ENCODE results near the gene CCL18.

The CCL18 gene

GRCh38 chr17:36055921-36056520, 8.1 kb upstream of the CCL18 start:
- no peak overlapping the region for H3K27ac ChIP-seq
- no peak overlapping the region for H3K4me3 ChIP-seq

GRCh38 chr17:36057911-36058310, 6.2 kb upstream of the CCL18 start:
- H3K27ac ChIP-seq = no peak overlapping the region
- no peak overlapping the region for H3K4me3 ChIP-seq
- TF ChIP-seq CTCF (IDR thresholded peaks at IDR 0.05) = no peak
- DNase-seq (ENCODE audit: low spot score) = no peak

More at GRCh38 chr17:36055921-36056520, 8.1 kb upstream of the CCL18 start:
- DNase-seq (ENCODE audit: low spot score) = no peak
- no peak for TF ChIP-seq CTCF (IDR thresholded peaks at IDR 0.05)

DNA sequence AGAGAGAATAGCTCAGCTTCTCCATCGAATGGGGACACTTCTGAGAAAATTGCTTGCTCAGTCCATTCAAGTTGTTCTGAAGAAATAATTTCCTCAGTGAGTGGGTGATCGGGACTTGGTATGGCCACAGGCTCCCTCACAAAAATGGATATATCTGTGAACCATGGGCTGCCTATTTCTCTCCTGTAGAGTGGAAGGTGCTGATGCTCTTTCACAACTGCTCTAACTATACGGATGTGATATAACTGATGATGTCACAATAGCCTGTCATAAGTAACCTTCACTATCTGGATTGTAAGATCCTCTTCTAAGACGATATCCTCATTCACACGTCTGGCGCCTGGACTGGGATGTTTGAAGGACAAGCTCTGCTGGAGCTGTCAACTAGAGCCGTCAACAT, 4.7 kb upstream of the CCL18 start:
- no peak for DNase-seq (ENCODE audit: low spot score)
- Histone ChIP-seq H3K27ac (no peak overlapping the region), H3K4me3 (no peak overlapping the region)
- TF ChIP-seq CTCF (IDR thresholded peaks at IDR 0.05) = no peak

DNA sequence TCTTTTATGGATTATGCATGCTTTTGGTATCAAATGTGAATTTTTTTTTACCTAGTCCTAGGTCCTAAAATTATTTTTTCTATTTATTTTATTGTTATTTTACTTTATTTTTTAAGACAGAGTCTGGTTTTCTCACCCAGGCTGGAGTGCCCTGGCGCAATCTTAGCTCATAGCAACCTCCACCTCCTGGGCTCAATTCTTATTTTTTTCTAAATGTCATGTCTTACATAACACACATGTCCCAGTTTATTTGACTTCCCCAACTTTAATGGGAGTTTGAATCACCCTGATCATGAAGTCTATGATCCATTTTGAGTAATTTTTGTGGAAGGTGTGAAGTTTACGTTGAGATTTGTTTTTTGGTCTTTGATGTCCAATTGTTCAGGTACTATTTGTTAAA, 3.3 kb upstream of the CCL18 start:
- H3K4me3 ChIP-seq = no peak overlapping the region
- no peak for DNase-seq (ENCODE audit: low spot score)

GRCh38 chr17:36066365-36066985, 2.4 kb downstream of the CCL18 start:
- no peak overlapping the region for H3K4me3 ChIP-seq
- no peak for DNase-seq (ENCODE audit: low spot score)
- TF ChIP-seq CTCF (IDR thresholded peaks at IDR 0.05) = no peak
- no peak overlapping the region for H3K27ac ChIP-seq

More for the DNA sequence above, 3.3 kb upstream of the CCL18 start:
- no peak for TF ChIP-seq CTCF (IDR thresholded peaks at IDR 0.05)
- H3K27ac ChIP-seq = no peak overlapping the region

DNA sequence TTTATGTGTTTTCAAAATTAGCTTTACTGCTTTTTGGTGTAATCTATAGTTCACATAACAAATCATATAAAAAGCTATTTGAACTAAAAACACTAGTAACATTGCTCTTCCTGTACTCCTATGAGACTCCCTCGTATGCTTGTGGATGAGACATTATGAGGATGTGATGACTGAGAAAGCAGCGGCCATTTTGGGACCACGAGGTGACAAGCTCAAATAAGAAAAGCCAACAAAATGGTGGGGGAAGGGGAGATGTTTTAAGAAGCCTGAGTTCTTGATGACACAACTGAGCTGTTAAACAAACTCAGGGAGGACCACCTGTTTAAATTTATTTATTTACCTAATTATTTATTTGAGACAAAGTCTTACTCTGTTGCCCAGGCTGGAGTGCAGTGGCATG, 4.5 kb downstream of the CCL18 start:
- no peak overlapping the region for H3K27ac ChIP-seq
- TF ChIP-seq CTCF (IDR thresholded peaks at IDR 0.05) = no peak
- no peak overlapping the region for H3K4me3 ChIP-seq
- no peak for DNase-seq (ENCODE audit: low spot score)

DNA sequence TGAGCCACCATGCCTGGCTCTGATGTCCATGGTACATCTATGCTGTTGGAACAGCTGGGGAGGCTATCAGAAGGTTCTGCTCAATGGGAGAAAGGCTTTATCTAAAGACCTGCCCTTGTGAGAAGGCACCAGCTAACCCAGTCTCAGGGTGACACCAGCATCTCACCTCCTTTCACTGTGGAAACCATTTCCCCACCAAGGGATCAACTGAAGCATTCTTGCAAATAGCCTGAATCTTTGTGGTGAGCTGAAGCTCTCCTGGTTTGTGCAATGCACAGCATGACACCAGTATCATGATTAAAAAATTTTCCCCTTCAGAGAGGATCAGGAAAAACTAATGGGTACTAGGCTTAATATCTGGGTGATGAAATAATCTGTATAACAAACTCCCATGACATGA, 5.1 kb downstream of the CCL18 start:
- no peak overlapping the region for H3K4me3 ChIP-seq
- DNase-seq (ENCODE audit: low spot score) = no peak
- TF ChIP-seq CTCF (IDR thresholded peaks at IDR 0.05) = no peak
- no peak overlapping the region for H3K27ac ChIP-seq
